Activated CD4-positive, alpha-beta memory T cell treated with anti-CD3 and anti-CD28 coated beads for 36 hours (primary cell): ENCODE results near the gene FASTKD2. TPM values are rescaled to one million over a fixed set of nuclear protein-coding genes. Genes with fewer than 3 reads are reported as not detected.

ENCODE experiments used
- CTCF ChIA-PET: fragments of 350-600 bp; sonication (Branson Sonifier 250); formaldehyde crosslinking; loops from one replicate; lab custom pipeline; 2021; ENCODE audit warnings: antibody characterized with exemption, inconsistent platforms; lab: Charles Lee
- POLR2A ChIA-PET: fragments of 350-600 bp; sonication (Branson Sonifier 250); formaldehyde crosslinking; loops from one replicate; lab custom pipeline; 2021; ENCODE audit warnings: antibody characterized with exemption; lab: Charles Lee
- DNase-seq: peaks from one replicate; pipeline ENCODE4 v3.0.0-alpha.2; 2020
- H3K27ac Mint-ChIP-seq: one replicate; pipeline ENCODE4 v1.8.0; 2021; ENCODE audit warnings: mixed read lengths
- H3K27me3 Mint-ChIP-seq: one replicate; pipeline ENCODE4 v1.8.0; 2021; ENCODE audit warnings: mixed read lengths
- H3K36me3 Mint-ChIP-seq: one replicate; pipeline ENCODE4 v1.8.0; 2021; ENCODE audit warnings: mixed read lengths
- H3K4me1 Mint-ChIP-seq: one replicate; pipeline ENCODE4 v1.8.0; 2021; ENCODE audit warnings: low read depth, mixed read lengths
- H3K4me3 Mint-ChIP-seq: one replicate; pipeline ENCODE4 v1.8.0; 2021; ENCODE audit warnings: mild to moderate bottlenecking, mixed read lengths
- H3K9me3 Mint-ChIP-seq: one replicate; pipeline ENCODE4 v1.8.0; 2021; ENCODE audit warnings: mixed read lengths
- intact Hi-C: fragments of 100-400 bp; cut with micrococcal nuclease; formaldehyde crosslinking; loops from one replicate; pipeline ENCODE4 v1.15.1; 2023
- total RNA-seq, 2 experiments: library from RNA; stranded (reverse); gene quantifications; one replicate each; pipeline ENCODE4 v1.2.3, GENCODE V29; 2021

The FASTKD2 gene
- total RNA-seq: 10 to 100 TPM; 31.3 to 32.0 TPM

- Mint-ChIP-seq H3K9me3 (no peaks in the 10 kb centered on the region), H3K27me3 (no peaks in the 10 kb centered on the region), H3K4me3 (peak within 1 kb of the TSS; percentile 93), H3K36me3 (peaks cover 11% of the 10 kb centered on the region), H3K4me1 (peaks cover 31% of the 10 kb centered on the region), H3K27ac (peak within 1 kb of the TSS; percentile 96)
- intact Hi-C loops: loop anchor here (1.0 to 10.0 kb wide), 10 partner anchors 28 to 1502 kb away; partner anchors contain the start of genes CREB1, EEF1B2, INO80D and NDUFS1
- DNase-seq: peak; percentile 94
- ChIA-PET POLR2A (interaction anchor here (0.9 to 1.6 kb wide), 7 partner anchors 9 to 765 kb away, joined by 3 to 11 read pairs (median 4); partner anchors contain the start of genes CREB1 and KLF7), CTCF (interaction anchor here (0.9 to 2.1 kb wide), 4 partner anchors 16 to 32 kb away, joined by 3 to 9 read pairs (median 3); no protein-coding TSS in a partner anchor)
Observed at GRCh38 chr2:206765242-206766056, at the start of gene FASTKD2, which contains the start of gene MDH1B. Gene FASTKD2, plus strand, starts transcription at chr2:206765606. Its CDS starts 1,088 bp downstream, at chr2:206766694. Gene MDH1B, minus strand, starts transcription at chr2:206765328. Its CDS starts 57 bp downstream, at chr2:206765271.

DNA sequence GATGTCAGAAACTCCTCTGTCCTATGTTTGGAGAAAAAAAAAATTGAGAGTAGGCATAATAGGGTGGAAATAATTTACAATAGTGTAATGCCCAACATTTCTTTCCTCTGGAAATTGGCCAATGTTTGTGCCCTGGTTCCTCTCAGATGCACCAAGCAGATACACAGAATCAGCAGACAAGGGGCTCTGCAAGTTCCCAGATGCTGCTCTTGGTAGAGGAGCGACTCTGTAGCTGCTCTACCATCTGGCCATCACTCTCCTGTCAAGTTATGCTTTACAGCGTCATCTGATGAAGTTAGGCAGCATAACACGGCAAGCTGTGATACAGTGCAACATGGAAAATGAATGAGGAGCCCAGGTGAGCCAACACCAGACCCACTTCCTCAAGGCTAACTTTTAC, 48.8 kb upstream of the FASTKD2 start:
- no peak for DNase-seq
- ChIA-PET CTCF (interaction anchor here (0.9 kb wide), 1 partner anchor 48 kb away, joined by 4 read pairs; no protein-coding TSS in a partner anchor), POLR2A (no interaction called here)
- Mint-ChIP-seq H3K4me1 (peaks cover 6% of the 10 kb centered on the region), H3K9me3 (no peaks in the 10 kb centered on the region), H3K27me3 (peaks cover 18% of the 10 kb centered on the region), H3K27ac (no peak overlapping the region), H3K4me3 (no peak overlapping the region), H3K36me3 (no peaks in the 10 kb centered on the region)
- intact Hi-C loops: no loop called here

GRCh38 chr2:206718296-206718695, 47.1 kb upstream of the FASTKD2 start, which contains the start of gene DYTN:
Gene DYTN, minus strand, starts transcription at chr2:206718396. Its CDS starts 117 bp downstream, at chr2:206718279.
- Mint-ChIP-seq H3K36me3 (no peaks in the 10 kb centered on the region), H3K4me3 (no peak within 1 kb of the TSS), H3K9me3 (peaks cover 4% of the 10 kb centered on the region), H3K4me1 (peaks cover 6% of the 10 kb centered on the region), H3K27ac (no peak within 1 kb of the TSS), H3K27me3 (peaks cover 22% of the 10 kb centered on the region)
- CTCF ChIA-PET: no interaction called here
- DNase-seq: no peak
- POLR2A ChIA-PET: no interaction called here
- intact Hi-C loops: no loop called here

DNA sequence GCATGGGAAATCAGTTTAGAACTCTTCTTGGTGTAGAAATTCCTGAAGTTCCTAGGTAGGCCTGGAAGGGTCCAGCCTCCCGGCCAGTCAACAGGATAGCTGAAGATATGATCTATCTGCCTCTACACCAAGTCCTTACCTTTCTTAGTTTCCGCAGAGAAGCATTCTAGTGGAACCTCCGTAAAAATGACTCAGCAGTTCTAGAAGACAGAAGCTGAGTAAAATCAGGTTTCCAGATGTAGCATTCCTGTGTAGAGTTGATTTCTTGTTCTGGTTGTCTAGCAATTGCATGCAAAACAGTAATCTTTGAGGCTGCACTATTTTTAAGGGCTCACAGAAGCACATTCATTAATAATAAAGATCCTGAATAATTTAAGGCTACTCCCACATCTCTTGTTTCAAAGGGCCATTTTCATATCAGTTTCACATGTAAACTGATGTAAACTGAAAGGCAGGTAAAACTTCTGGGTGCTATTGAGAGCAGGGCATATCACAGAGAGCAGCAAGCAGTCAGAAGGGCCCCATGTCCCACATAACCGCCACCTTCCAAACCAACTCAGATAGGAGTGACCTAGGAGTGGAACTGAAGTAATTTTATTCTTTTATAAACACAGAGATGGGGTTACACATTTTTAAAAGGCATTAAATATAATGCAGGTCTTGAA, 44.0 kb upstream of the FASTKD2 start:
- H3K9me3 Mint-ChIP-seq: peaks cover 4% of the 10 kb centered on the region
- POLR2A ChIA-PET: interaction anchor here (0.6 kb wide), 1 partner anchor 75 kb away, joined by 4 read pairs; no protein-coding TSS in a partner anchor
- no peaks in the 10 kb centered on the region for H3K36me3 Mint-ChIP-seq
- no peaks in the 10 kb centered on the region for H3K4me1 Mint-ChIP-seq
- no peak overlapping the region for H3K4me3 Mint-ChIP-seq
- no peak for DNase-seq
- CTCF ChIA-PET: interaction anchor here (0.7 kb wide), 1 partner anchor 1533 kb away, joined by 3 read pairs; no protein-coding TSS in a partner anchor
- intact Hi-C loops: no loop called here
- peaks cover 20% of the 10 kb centered on the region for H3K27me3 Mint-ChIP-seq
- no peak overlapping the region for H3K27ac Mint-ChIP-seq

- ChIA-PET POLR2A (no interaction called here), CTCF (no interaction called here)
- H3K36me3 Mint-ChIP-seq: no peaks in the 10 kb centered on the region
- intact Hi-C loops: no loop called here
- peaks cover 30% of the 10 kb centered on the region for H3K27me3 Mint-ChIP-seq
- no peak overlapping the region for H3K4me3 Mint-ChIP-seq
- no peak overlapping the region for H3K27ac Mint-ChIP-seq
- H3K4me1 Mint-ChIP-seq: no peaks in the 10 kb centered on the region
- H3K9me3 Mint-ChIP-seq: peaks cover 4% of the 10 kb centered on the region
- no peak for DNase-seq
Observed at GRCh38 chr2:206723288-206723687, 42.1 kb upstream of the FASTKD2 start.

- Mint-ChIP-seq H3K36me3 (no peaks in the 10 kb centered on the region), H3K27me3 (peaks cover 31% of the 10 kb centered on the region), H3K27ac (no peak overlapping the region), H3K9me3 (peaks cover under 1% of the 10 kb centered on the region), H3K4me1 (no peaks in the 10 kb centered on the region), H3K4me3 (no peak overlapping the region)
- CTCF ChIA-PET: no interaction called here
- POLR2A ChIA-PET: no interaction called here
- intact Hi-C loops: no loop called here
- DNase-seq: no peak
Observed at GRCh38 chr2:206727287-206727686, 38.1 kb upstream of the FASTKD2 start.

DNA sequence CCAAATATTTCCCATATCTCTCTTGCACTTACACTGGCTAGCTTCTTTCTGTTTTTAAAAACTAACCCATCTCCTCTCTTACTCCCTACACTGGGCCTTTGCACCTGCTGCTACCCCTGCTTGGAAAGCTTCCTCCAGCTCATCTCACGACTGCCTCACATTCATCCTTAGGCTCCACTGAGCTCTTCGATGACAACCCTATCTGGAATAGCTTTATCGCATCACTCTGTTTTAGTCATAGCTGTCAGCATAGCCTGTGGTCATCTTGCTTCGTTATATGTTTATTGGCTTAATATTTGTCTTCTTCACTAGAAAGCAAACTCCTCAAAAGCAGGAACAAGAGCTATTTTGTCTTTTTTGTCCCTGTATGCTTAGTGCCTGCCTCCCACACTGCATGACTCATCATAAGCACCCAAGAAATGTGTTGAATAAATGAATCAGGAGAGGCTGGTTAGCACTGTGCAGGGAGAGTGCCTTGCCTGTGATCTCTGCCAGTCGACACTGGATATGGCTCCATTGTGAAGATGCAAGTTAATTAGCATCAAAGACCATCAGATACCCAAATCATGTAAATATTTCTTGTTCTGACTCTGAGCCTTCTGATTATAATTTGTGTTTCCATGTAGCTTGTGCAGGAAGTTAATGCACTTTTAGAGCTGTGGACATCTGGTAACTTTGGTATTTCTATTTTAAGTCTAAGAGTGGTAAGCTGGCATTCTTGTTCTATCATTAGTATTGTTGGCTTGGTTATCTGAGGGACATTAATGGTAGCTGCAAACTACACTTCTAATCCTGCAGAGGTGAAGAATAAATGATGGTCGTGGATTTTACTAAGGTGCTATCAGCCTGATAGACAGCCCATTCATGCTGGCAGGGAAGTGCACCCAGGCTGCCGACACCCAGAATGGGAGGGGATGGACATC, 36.9 kb upstream of the FASTKD2 start:
- no peaks in the 10 kb centered on the region for H3K36me3 Mint-ChIP-seq
- H3K27me3 Mint-ChIP-seq: peaks cover 33% of the 10 kb centered on the region
- DNase-seq: peak; percentile 10
- no peak overlapping the region for H3K4me3 Mint-ChIP-seq
- no peaks in the 10 kb centered on the region for H3K4me1 Mint-ChIP-seq
- H3K9me3 Mint-ChIP-seq: no peaks in the 10 kb centered on the region
- POLR2A ChIA-PET: no interaction called here
- intact Hi-C loops: no loop called here
- CTCF ChIA-PET: no interaction called here
- no peak overlapping the region for H3K27ac Mint-ChIP-seq

GRCh38 chr2:206733341-206733740, 32.1 kb upstream of the FASTKD2 start:
- intact Hi-C loops: no loop called here
- no peak for DNase-seq
- Mint-ChIP-seq H3K4me3 (no peak overlapping the region), H3K9me3 (no peaks in the 10 kb centered on the region), H3K36me3 (no peaks in the 10 kb centered on the region), H3K4me1 (peaks cover 3% of the 10 kb centered on the region), H3K27me3 (peaks cover 18% of the 10 kb centered on the region), H3K27ac (no peak overlapping the region)
- ChIA-PET CTCF (no interaction called here), POLR2A (no interaction called here)

GRCh38 chr2:206736935-206737334, 28.5 kb upstream of the FASTKD2 start:
- intact Hi-C loops: loop anchor here (1.0 kb wide), 1 partner anchor 28 kb away; the partner anchor contains the start of genes FASTKD2 and MDH1B
- H3K36me3 Mint-ChIP-seq: no peaks in the 10 kb centered on the region
- no peak overlapping the region for H3K4me3 Mint-ChIP-seq
- H3K4me1 Mint-ChIP-seq: peaks cover 3% of the 10 kb centered on the region
- peak; percentile 9 for DNase-seq
- ChIA-PET POLR2A (interaction anchor here (1.4 to 1.6 kb wide), 2 partner anchors 28 to 770 kb away, joined by 5 to 11 read pairs; partner anchors contain the start of genes FASTKD2 and MDH1B), CTCF (interaction anchor here (1.0 to 1.4 kb wide), 3 partner anchors 42 to 177 kb away, joined by 3 to 5 read pairs (median 4); no protein-coding TSS in a partner anchor)
- no peak overlapping the region for H3K27ac Mint-ChIP-seq
- no peaks in the 10 kb centered on the region for H3K9me3 Mint-ChIP-seq
- H3K27me3 Mint-ChIP-seq: peaks cover 8% of the 10 kb centered on the region

- intact Hi-C loops: no loop called here
- peaks cover 15% of the 10 kb centered on the region for H3K27me3 Mint-ChIP-seq
- no peak overlapping the region for H3K4me3 Mint-ChIP-seq
- no peak for DNase-seq
- H3K27ac Mint-ChIP-seq: no peak overlapping the region
- H3K36me3 Mint-ChIP-seq: no peaks in the 10 kb centered on the region
- H3K4me1 Mint-ChIP-seq: peaks cover 3% of the 10 kb centered on the region
- POLR2A ChIA-PET: no interaction called here
- no peaks in the 10 kb centered on the region for H3K9me3 Mint-ChIP-seq
- CTCF ChIA-PET: no interaction called here
Observed at GRCh38 chr2:206739271-206739670, 26.1 kb upstream of the FASTKD2 start.

DNA sequence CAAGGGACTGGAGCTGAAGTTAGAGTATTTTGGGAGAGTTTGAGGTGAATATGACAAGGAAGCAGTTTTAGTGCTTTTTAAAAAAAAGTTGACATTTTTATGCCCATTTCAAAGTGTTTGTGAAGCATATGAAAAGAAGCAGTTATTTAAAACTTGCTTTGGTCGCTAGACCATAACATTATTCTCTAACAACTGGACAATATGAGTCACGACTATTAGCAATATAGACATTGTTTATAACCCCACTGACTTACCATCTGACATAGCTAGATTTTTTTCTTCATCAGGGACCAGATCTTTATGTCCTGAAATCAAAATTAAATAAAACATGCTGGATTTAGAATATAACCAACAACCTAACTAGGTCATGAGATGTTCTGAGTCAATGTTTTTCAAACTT, 24.6 kb upstream of the FASTKD2 start:
- intact Hi-C loops: no loop called here
- CTCF ChIA-PET: no interaction called here
- H3K27ac Mint-ChIP-seq: no peak overlapping the region

More for the DNA sequence above, 24.6 kb upstream of the FASTKD2 start:
- H3K36me3 Mint-ChIP-seq: no peaks in the 10 kb centered on the region
- no peak overlapping the region for H3K4me3 Mint-ChIP-seq
- peaks cover 13% of the 10 kb centered on the region for H3K27me3 Mint-ChIP-seq
- H3K4me1 Mint-ChIP-seq: peaks cover 3% of the 10 kb centered on the region
- no peaks in the 10 kb centered on the region for H3K9me3 Mint-ChIP-seq
- POLR2A ChIA-PET: no interaction called here
- no peak for DNase-seq
